ENCODE measurements around the gene CERS5.
A peak's percentile ranks its signal among the peaks of the same experiment; 100 is the strongest.
"Not testable (repeated sequence)": the region's sequence is repeated elsewhere in the genome, so short reads cannot be mapped to it uniquely, and the experiment has no call there.

Gene CERS5

DNA sequence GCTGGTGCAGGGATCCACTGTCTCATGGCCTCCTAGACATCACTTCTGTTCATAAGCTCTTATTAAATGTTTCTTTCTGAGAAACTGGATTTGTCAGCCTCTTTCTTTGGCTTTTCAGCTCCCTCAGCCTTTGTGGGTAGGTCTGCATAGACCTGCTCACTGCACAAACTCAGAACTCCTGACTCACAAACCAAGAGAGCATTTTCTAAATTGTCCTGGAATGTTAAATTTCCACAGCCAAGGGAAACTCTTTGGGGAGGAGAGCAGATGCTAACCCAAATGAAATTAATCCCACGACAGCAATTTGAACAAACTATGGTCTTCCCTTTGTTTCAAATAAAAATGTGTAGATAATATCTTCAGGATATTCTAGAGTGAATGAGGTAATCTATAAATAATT lies 19.5 kb upstream of the CERS5 start:
- DNase-seq (ENCODE audit: low spot score): no peak

DNA sequence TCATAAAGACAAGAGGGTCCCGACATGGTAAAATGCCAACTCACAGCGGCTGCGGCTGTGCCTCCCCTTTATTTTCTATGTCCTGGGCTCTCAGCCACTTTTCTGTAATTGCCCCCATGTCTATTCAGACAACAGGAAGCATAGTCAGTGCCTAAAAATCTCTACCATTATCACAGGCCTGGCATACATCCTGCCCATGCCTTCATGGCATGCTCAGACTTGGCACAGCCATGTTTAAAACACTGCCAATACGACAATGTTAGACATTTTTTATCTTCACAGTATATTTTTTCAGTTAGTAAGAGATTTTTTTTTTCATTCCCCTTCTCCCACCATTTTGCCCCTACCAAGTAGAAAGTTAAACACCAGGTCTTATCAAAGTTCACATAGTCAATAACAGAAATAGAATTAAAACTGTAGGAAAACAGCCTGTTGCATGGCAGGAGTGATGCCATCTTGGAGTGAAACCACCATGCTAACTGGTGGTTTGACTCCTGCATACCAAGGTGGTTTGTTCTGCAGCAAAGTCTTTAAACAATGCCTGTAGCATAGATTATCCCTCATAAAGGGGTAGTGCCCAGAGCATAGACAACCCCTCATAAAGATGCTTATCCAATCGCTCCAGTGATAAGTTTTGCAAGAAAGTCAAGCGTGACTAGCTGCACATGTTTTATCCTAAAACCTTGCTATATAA lies 18.9 kb upstream of the CERS5 start:
- DNase-seq (ENCODE audit: low spot score): no peak

DNA sequence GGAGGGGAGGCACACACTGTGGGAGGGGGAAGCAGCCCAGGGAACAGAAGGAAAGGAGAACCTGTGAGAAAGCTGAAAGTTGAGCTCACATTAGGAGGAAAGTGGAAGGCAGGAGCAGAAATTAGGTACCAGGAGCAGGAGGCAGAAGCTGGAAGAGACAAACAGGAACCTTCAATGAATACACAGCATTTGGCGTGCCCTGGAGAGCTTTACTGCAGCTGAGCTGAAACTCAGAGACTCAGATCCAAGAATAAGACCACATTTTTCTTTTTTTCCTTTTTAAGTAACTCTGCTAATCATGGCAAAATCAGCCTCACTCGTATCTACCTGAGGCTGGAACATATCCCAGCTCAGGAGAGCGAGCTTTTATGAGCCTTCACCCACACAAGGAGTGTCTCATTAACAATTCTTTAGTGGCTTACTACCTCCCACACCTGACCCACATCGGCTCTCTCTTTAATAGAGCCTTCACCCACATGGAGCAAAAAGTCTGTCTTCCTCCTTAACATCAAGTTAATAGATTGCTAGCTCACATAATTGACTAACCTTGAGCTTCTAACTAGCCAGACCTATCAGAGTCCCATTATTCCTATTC lies 18.2 kb upstream of the CERS5 start:
- no peak for DNase-seq (ENCODE audit: low spot score)

DNA sequence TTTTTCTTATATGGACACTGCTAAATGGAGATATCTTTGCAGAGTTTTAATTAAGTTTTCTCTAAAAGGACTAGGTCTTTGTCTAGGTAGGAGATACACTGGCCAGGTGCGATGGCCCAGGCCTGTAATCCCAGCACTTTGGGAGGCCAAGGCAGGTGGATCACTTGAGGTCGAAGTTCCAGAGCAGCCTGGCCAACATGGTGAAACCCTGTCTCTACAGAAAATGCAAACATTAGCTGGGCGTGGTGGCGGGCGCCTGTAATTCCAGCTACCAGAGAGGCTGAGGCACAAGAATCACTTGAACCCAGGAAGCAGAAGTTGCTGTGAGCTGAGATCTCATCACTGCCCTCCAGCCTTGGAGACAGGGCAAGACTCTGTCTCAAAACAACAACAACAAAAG lies 17.1 kb upstream of the CERS5 start:
- DNase-seq (ENCODE audit: low spot score): no peak

DNA sequence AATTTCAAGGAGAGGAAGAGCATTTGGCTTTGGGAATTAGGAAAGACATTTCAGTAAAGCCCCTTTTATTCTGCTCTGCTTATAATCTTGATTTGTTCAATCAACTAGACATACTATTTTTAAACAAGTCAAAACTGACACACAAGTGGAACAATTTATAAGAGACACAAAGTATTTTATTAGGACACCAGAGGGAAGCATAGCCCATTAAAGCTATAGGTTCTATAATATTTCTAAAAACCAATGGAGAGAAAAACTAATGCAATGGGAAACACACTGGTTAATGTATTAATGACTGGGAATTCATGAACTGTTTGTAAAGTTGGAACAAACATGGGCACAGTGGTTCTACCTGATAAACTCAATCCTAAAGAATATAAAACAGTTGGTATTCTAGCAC lies 15.3 kb upstream of the CERS5 start:
- DNase-seq (ENCODE audit: low spot score): no peak

DNA sequence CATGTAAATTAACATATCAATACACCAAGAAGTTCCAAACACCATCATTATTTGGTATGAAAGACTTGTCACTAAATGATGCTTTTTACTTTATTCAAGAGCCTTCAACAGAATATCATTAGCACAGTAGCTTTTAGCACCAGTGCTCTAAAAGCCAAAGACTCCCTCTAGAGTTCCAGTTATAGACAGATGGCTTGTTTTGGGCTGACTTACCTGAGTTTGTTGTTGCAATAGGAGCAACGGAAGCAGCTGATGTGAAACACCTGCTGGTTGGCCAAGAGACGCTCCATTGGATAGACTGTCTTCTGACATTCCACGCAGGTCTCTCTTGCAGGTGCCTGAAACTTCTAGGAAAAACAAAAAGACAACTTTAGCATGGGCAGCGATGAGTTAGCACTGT lies 14.5 kb upstream of the CERS5 start:
- DNase-seq (ENCODE audit: low spot score): no peak

DNA sequence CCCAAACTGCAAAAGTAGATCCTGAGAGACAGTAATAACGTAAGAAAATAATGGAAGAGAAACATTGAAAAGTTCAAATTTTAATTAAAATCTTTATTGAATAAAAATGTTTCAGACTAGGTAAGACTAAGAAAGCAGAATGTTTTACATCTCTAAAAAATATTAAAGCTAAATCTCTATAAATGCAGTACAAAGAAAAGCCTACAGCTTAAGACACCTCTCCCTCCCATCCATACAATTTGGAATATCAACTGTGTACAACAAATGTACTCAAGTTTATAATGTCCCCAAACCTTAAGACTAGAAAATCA lies 8.5 kb upstream of the CERS5 start:
- no peak for DNase-seq (ENCODE audit: low spot score)

DNA sequence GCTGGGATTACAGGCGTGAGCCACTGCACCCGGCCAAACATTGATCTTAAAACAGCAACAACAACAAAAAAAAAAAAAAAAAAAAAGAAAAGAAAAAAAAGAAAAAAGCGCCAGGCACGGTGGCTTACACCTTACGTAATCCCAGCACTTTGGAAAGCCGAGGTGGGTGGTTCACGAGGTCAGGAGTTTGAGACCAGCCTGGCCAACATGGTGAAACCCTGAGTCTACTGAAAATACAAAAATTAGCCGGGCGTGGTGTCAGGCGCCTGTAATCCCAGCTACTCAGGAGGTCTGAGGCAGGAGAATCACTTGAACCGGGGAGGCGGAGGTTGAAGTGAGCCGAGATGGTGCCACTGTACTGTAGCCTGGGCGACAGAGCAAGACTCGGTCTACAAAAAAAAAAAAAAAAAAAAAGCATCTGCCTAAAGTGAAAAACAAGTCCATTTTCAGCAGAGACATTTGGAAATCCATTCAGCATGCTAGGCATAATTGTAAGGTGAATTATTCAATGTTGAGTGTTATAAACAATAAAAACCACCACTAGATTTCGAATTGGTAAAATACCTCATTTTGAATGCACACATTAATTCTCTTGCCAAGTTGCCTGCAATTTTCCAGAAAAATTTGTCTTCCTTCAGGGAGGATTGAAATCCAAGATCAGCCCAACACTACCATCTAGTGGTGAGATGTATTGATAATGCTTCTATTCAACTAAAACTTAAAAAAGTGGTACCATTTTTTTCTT lies 8.0 kb upstream of the CERS5 start:
- DNase-seq (ENCODE audit: low spot score): peak; percentile 69

DNA sequence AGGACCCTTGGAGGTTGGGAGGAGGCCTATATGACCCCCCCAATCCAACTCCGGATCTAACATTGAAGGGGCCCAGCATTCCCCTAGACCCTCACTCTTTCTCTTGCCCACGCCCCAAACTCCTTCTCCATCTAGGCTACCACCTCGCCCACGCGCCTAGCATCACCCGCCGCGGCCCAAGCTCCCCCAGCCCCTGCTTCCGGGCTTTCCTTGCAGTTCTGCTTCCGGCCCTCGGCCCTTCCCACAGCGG lies 445 bp downstream of the CERS5 start:
- DNase-seq (ENCODE audit: low spot score): no peak

DNA sequence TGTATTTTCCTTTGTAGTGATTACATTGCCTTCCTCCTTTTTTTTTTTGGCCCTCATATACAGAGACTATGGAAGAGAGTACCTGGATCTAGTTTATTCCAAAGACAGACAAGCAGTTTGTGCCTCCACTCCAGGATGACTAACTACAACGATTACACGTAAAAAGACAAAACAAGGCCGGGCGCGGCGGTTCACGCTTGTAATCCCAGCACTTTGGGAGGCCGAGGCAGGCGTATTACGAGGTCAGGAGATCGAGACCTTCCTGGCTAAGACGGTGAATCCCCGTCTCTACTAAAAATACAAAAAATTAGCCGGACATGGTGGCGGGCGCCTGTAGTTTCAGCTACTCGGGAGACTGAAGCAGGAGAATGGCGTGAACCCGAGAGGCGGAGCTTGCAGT lies 2.2 kb downstream of the CERS5 start:
- no peak for DNase-seq (ENCODE audit: low spot score)

DNA sequence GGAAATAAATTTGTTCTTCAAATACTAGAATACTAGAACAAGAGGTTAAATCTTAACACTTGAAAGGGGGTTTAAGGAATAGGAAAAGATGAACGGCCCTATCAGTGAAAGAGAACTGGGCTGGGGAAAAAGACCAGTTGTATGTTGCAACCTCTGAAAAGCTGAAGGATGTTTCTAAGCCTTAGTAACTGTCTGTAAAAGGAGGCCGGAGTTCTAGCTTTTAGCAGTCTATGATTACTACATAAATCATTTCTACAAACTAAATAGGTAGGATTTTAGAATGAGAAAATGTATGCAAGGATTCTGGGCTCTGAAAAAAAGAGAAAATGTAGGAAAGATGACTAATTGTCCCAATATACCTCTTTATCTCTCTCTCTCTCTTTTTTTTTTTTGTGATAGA lies 4.9 kb downstream of the CERS5 start:
- DNase-seq (ENCODE audit: low spot score): no peak

DNA sequence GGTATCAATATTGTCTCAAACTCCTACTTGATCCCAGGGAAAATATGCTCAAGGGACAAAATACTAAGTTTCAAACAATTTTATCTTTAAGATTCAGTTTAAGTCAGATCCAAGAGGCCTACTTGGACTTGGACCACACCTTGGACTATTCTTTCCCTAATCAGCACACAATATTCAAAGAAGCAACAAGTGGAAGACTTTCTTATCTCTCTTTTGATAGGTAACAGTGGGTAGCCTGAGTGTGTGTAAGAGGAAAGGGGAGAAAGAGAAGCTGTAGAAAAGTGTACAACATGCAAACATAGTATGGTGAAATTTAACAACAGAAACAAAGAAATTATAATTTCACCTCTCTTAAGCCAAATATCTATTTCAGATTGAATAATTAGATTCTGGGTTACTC lies 6.5 kb downstream of the CERS5 start:
- DNase-seq (ENCODE audit: low spot score): no peak

DNA sequence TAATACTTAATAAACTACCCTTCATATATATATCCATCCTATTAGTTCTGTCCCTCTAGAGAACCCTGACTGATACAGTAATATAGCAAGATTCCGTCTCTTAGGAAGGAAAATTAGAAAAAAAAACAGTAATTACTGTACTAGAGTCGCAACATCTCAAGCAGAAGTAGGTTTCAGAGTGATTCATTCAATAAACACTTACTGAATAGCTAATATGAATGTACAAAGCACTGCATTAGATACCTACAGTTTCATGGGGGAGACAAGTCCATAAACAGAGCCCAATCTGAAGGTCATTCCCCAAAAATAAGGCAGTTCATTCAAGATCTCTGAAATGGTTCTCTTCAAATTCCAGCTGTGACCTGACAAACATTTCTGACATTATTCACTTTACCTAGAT lies 9.9 kb downstream of the CERS5 start:
- DNase-seq (ENCODE audit: low spot score): no peak

DNA sequence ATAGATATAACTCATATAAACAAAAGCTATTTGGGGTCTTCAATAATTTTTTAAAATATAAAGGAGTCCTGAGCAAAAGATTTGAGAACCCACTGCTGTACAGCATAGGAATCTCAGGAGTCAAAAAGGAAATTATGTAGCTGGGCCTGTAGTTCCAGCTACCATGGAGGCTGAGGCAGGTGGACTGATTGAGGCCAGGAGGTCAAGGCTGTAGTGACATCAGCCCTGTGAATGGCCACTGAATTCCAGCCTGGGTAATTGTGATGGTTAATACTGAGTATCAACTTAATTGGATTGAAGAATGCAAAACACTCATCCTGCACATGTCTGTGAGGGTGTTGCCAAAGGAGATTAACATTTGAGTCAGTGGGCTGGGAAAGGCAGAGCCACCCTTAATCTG lies 10.5 kb downstream of the CERS5 start:
- no peak for DNase-seq (ENCODE audit: low spot score)

DNA sequence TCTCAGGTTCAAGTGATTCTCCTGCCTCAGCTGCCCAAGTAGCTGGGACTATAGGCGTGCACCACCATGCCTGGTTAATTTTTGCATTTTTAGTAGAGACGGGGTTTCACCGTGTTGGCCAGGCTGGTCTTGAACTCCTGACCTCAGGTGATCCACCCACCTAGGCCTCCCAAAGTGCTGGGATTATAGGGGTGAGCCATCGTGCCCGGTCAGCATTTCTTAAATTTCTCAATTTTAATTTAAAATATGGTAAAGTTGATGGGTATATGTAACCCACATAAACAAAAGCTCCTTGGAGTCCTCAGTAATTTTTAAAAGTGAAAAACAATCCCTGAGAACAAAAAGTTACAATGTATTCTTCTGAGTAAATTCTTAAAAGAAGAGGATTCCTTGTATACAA lies 12.2 kb downstream of the CERS5 start:
- not testable (repeated sequence) for DNase-seq (ENCODE audit: low spot score)

DNA sequence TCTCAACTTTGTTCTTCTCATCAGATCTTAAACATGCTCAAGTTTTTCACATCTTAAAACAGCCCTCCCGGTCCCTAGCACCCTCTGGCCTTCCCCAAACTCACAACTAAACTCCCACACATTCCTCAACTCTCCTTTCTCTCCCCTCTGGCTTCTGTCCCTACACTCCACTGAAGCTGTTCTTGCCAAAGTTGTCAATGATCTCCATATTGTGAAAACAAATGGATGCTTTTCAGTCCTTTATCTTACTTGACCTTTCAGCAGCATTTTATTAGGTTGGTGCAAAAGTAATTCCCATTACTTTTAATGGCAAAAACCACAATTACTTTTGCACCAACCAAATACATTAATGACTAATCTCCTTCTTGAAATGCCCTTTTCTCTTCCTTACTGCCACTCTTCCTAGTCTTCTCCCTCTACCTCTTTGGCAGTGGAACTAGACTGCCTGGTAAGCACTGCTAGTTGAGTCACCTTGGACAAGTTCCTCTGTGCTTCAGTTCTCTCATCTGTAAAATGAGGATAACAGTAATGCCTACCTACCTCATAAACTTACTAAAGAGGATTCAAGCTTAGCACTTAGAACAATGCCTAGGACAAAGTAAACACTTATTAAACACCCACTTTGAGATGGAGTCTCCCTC lies 16.0 kb downstream of the CERS5 start:
- DNase-seq (ENCODE audit: low spot score): no peak

DNA sequence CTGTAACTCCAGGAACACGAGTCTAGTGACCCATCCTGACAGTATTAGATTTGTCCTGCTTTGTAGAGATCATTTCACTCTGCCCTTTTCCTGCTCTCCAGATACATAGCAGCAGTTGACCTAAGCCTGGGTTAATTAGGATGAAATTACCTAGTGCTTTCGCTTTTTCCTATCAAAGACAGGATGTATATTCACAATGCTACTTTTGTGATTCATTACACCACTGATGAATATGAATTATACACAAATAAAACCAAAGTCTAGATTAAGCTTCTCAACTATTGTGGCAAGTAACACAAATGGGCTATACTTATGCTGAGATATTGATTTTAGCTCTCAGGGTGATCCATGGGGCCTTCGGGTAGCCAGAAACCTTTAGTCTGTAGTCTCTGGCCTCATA lies 17.9 kb downstream of the CERS5 start:
- DNase-seq (ENCODE audit: low spot score): no peak

DNA sequence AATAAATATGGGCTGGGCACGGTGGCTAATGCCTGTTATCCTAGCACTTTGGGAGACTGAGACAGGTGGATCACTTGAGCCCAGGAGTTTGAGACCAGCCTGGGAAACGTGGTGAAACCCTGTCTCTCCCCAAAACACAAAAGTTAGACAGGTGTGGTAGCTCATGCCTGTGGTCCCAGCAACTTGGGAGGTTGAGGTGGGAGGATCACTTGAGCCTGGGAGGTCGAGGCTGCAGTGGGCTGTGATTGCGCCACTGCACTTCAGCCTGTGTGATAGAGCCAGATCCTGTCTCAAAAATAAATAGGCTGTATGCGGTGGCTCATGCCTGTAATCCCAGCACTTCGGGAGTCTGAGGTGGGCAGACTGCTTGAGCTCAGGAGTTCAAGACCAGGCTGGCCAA lies 19.2 kb downstream of the CERS5 start:
- DNase-seq (ENCODE audit: low spot score): not testable (repeated sequence)

DNA sequence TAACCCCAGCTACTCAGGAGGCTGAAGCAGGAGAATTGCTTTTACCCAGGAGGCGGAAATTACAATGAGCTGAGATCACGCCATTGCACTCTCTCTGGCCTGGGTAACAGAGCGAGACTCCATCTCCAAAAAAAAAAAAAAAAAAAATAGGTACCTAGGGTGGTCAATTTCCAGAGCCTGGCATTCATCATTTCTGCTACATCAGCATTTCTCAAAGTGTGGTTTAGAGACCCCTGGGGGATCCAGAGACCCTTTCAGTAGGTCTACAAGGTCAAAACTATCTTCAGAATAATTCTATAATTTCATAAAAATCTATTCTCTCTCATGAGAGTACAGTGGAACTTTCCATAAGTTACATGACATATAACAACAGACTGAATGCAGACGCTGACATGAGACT lies 19.9 kb downstream of the CERS5 start:
- DNase-seq (ENCODE audit: low spot score): no peak

DNA sequence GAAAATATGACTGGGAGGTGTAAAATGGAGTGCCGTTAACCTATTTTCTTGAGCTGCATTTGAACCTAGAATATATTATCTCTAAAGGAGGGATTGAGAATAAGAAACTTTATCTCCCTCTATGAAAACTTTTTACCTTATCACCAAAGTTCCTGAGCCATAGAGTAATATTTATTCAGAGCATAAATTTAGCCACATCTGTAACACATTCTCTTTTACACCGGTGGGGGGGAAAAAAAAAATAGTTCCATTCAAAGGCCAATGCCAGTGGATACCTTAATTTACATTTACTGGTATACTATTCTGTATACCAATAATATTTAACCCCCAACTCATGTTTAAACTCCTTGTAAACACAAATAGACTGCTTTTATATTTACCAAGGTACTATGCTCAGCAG lies 21.7 kb downstream of the CERS5 start:
- no peak for DNase-seq (ENCODE audit: low spot score)

DNA sequence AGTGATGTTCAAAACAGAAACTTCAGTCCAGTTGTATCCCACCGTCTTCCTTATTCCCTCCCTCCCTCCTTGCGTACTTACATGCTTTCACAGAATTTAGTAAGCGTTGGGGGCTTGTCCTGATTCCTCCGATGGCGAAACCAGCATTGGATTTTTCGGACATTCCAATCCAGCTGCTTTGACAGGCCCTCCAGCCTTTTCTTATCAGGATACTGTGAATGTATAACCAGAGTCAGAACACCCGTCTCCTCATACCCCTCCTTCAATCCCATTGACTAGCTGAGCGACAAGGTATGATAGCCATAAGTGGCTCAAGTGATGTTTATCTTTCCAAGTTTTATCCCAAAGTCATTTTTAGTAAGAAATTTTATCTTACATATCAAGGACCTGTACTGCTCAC lies 24.2 kb downstream of the CERS5 start:
- no peak for DNase-seq (ENCODE audit: low spot score)

DNA sequence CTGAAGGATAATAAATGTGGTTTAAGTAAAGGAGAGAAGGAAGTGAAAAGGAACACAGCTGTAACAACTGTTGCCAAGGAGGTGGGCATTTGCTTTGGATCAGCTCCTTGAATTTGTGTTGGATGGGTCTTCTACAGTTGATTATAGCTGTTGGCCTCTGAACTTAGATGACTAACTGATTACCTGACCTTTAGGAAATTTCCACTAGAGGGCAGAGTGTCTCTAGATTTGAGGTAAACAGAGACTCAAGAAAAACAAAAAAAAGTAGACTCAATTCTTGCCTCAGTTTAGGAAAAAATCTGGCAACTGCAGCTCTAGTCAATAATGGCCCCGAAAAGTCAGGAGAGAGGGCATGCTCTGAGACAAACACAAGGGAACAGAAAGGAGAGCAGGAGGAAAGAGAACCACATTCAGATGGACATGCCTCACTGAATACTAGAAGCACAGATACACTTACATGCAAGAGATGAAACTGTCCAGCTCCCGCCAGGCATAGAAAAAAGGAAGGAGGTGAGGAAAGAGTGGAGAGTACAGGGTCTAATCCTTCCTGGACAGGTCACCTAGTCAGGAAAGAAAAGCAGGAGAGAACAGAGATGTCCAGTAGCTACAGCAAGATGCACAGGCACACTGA lies 34.5 kb downstream of the CERS5 start:
- DNase-seq (ENCODE audit: low spot score): no peak

DNA sequence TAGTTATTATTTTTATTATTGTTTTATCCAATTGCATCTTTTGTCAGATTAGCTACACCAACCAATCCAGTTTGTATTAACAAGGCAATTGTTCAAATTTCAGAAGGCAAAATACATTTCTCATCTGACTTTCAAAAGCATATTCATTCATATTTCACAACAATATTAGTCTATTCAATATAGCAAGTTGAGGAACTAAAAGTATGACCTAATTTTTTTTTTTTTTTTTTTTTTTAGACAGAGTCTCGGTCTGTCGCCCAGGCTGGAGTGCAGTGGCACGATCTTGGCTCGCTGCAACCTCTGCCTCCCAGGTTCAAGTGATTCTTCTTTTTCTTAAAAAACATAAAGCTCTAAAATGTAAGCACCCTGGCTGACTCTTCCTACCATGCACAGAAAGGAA lies 37.9 kb downstream of the CERS5 start:
- DNase-seq (ENCODE audit: low spot score): no peak
